Common myeloid progenitor, CD34-positive (primary cell): Measurements from ENCODE around the gene SLC23A1.

Experiments used
- CTCF ChIA-PET: fragments of 350-600 bp; sonication (Branson Sonifier 250); formaldehyde crosslinking; loops from one replicate; lab custom pipeline; 2021; ENCODE audit warnings: antibody characterized with exemption; lab: Charles Lee
- POLR2A ChIA-PET: fragments of 350-600 bp; sonication (Branson Sonifier 250); formaldehyde crosslinking; loops from one replicate; lab custom pipeline; 2021; ENCODE audit warnings: antibody characterized with exemption; lab: Charles Lee
- DNase-seq, 3 donors: peaks; one replicate each; pipeline versions ENCODE4 v3.0.0 to v3.0.0-alpha.2; 2013
- H3K27ac ChIP-seq, 2 experiments: 1 replicate in 1 of 2; 2 replicates in 1 of 2; pipeline ENCODE4 v1.7.0; 2013; ENCODE audit warnings: inconsistent platforms in 2 of 2, low read length in 2 of 2, mild to moderate bottlenecking in 2 of 2, low read depth in 1 of 2, moderate library complexity in 1 of 2; ENCODE audit not compliant: severe bottlenecking in 2 of 2, insufficient read depth in 1 of 2, poor library complexity in 1 of 2
- H3K27me3 ChIP-seq, 5 experiments: replicated peaks in 2 of 5; 1 replicate in 3 of 5; 2 replicates in 2 of 5; pipeline versions ENCODE4 v1.6.1 to v1.7.0; 2013; ENCODE audit warnings: low read length in 4 of 5, mild to moderate bottlenecking in 2 of 5, moderate library complexity in 2 of 5, inconsistent platforms in 1 of 5; ENCODE audit not compliant: insufficient read depth in 5 of 5, control insufficient read depth in 4 of 5
- H3K36me3 ChIP-seq, 4 experiments: 1 replicate in 2 of 4; 2 replicates in 2 of 4; pipeline versions ENCODE4 v1.6.1 to v1.7.0; 2013; ENCODE audit warnings: low read length in 3 of 4, control low read depth in 1 of 4, mild to moderate bottlenecking in 1 of 4; ENCODE audit not compliant: control insufficient read depth in 4 of 4, insufficient read depth in 4 of 4
- H3K4me1 ChIP-seq, 4 experiments: 1 replicate in 3 of 4; 2 replicates in 1 of 4; pipeline versions ENCODE4 v1.6.1 to v1.7.1; 2013; ENCODE audit warnings: low read length in 3 of 4, mild to moderate bottlenecking in 3 of 4, control low read depth in 1 of 4, inconsistent platforms in 1 of 4, moderate library complexity in 1 of 4; ENCODE audit not compliant: control insufficient read depth in 4 of 4, insufficient read depth in 4 of 4; ENCODE audit errors: control extremely low read depth in 1 of 4
- H3K4me3 ChIP-seq, 7 experiments: 1 replicate in 4 of 7; 2 replicates in 3 of 7; pipeline versions ENCODE4 v1.5.1 to v1.7.0; 2013; ENCODE audit warnings: mild to moderate bottlenecking in 7 of 7, low read length in 6 of 7, moderate library complexity in 6 of 7, inconsistent platforms in 2 of 7, low read depth in 2 of 7, control low read depth in 1 of 7; ENCODE audit not compliant: insufficient read depth in 4 of 7, control insufficient read depth in 1 of 7; ENCODE audit errors: extremely low read depth in 1 of 7
- H3K9me3 ChIP-seq, 5 experiments: 1 replicate in 4 of 5; 2 replicates in 1 of 5; pipeline versions ENCODE4 v1.6.1 to v1.7.1; 2013; ENCODE audit warnings: low read length in 4 of 5, mild to moderate bottlenecking in 2 of 5, inconsistent platforms in 1 of 5, low read depth in 1 of 5, moderate library complexity in 1 of 5; ENCODE audit not compliant: control insufficient read depth in 4 of 5, insufficient read depth in 2 of 5; ENCODE audit errors: control extremely low read depth in 1 of 5
- WGBS: methylation state at CpG from one replicate; pipeline ENCODE4 v1.1.5; 2013; ENCODE audit not compliant: insufficient coverage; 5-methylcytosine and 5-hydroxymethylcytosine counted together

Gene SLC23A1

DNA sequence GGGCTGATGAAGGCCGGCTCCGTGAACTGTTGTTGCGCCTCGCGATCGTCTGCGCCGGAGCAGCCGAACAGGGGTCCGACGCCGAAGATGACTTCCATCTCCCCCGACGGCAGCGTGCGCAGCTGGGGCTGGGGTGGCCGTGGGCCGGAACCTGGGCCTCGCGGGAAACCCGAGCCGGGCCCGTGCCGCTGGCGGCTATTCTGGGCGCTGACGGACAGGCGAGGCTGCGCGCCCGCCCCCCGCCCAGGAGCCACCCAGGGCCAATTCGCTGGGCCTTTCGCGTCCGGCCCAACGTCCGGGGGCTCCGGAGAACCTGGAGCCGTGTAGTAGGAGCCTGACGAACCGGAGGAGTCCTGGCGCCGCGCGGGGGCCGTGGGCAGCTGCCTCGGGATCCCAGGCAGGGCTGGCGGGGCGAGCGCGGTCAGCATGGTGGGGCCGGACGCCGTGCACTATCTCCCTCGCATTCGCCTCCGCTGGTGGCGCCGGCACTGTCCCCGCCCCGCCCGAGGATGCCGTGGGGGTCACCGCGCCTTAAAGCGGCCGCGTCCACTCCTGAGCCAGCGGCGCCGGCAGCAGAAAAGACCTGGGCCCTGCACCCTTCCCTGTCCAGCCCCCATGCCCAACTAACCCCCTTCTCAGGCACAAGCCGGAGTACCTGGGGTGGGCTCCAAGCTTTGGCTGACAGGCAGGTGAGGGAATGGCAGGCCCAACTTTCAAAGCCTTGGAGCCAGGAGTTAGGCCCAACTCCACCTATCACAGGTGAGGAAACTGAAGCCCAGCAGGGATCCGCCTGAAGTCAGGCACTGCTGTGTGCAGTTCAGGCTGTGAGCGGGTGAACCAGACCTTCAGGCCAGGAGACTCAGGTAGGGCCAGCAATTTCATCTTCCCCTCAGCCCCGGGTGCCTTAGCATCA is 11.8 kb upstream of the SLC23A1 start, which contains the start of gene PROB1:
PROB1 (minus strand) TSS at position 451 of the 913 bp plus-strand sequence; CDS start at position 428, 23 bp downstream.
- H3K27me3 ChIP-seq: no peaks in the 10 kb centered on the region
- H3K36me3 ChIP-seq: peaks cover 3 to 15% (median 6%) of the 10 kb centered on the region in 4 experiments
- H3K27ac ChIP-seq: peak within 1 kb of the TSS in 1 of 2 experiments; percentile 49
- no peaks in the 10 kb centered on the region for H3K9me3 ChIP-seq
- 76% methylated on average over 71 of the region's 76 CpGs for WGBS
- POLR2A ChIA-PET: interaction anchor here (0.5 kb wide), 1 partner anchor 85 kb away, joined by 5 read pairs; no protein-coding TSS in a partner anchor
- H3K4me1 ChIP-seq: peaks cover 0 to 53% (median 47%) of the 10 kb centered on the region in 4 experiments
- peak within 1 kb of the TSS; percentile 47 to 81 (median 72) for H3K4me3 ChIP-seq
- DNase-seq: no peak
- CTCF ChIA-PET: interaction anchor here (1.1 to 6.0 kb wide), 9 partner anchors 7 to 118 kb away, joined by 3 to 60 read pairs (median 4); partner anchors contain the start of gene SPATA24

GRCh38 chr5:139394123-139394653 is 11.1 kb upstream of the SLC23A1 start:
- H3K27me3 ChIP-seq: no peaks in the 10 kb centered on the region
- peaks cover 0 to 60% (median 55%) of the 10 kb centered on the region in 4 experiments for H3K4me1 ChIP-seq
- H3K4me3 ChIP-seq: peak overlapping the region; percentile 47 to 81 (median 72)
- peaks cover 0 to 15% (median 6%) of the 10 kb centered on the region in 4 experiments for H3K36me3 ChIP-seq
- ChIA-PET CTCF (interaction anchor here (0.6 to 6.0 kb wide), 3 partner anchors 8 to 936 kb away, joined by 3 to 60 read pairs (median 4); partner anchors contain the start of gene SPATA24), POLR2A (interaction anchor here (0.5 kb wide), 1 partner anchor 86 kb away, joined by 5 read pairs; no protein-coding TSS in a partner anchor)
- H3K9me3 ChIP-seq: no peaks in the 10 kb centered on the region
- WGBS: 3% methylated on average over 44 of the region's 62 CpGs
- peak; percentile 66 to 77 (median 72) for DNase-seq
- H3K27ac ChIP-seq: peak overlapping the region in 1 of 2 experiments; percentile 49

- DNase-seq: no peak
- Histone ChIP-seq H3K4me1 (peaks cover 0 to 66% (median 60%) of the 10 kb centered on the region in 4 experiments), H3K27ac (peak overlapping the region in 1 of 2 experiments; percentile 49), H3K9me3 (no peaks in the 10 kb centered on the region), H3K27me3 (no peaks in the 10 kb centered on the region), H3K4me3 (peak overlapping the region; percentile 47 to 81 (median 72)), H3K36me3 (peaks cover 0 to 15% (median 6%) of the 10 kb centered on the region in 4 experiments)
- 6% methylated on average over 47 of the region's 49 CpGs for WGBS
- POLR2A ChIA-PET: no interaction called here
- CTCF ChIA-PET: interaction anchor here (0.6 to 6.0 kb wide), 7 partner anchors 9 to 936 kb away, joined by 3 to 60 read pairs (median 3); partner anchors contain the start of genes PAIP2 and SPATA24
These were observed 10.5 kb upstream of the SLC23A1 start for GRCh38 chr5:139393497-139394122.

DNA sequence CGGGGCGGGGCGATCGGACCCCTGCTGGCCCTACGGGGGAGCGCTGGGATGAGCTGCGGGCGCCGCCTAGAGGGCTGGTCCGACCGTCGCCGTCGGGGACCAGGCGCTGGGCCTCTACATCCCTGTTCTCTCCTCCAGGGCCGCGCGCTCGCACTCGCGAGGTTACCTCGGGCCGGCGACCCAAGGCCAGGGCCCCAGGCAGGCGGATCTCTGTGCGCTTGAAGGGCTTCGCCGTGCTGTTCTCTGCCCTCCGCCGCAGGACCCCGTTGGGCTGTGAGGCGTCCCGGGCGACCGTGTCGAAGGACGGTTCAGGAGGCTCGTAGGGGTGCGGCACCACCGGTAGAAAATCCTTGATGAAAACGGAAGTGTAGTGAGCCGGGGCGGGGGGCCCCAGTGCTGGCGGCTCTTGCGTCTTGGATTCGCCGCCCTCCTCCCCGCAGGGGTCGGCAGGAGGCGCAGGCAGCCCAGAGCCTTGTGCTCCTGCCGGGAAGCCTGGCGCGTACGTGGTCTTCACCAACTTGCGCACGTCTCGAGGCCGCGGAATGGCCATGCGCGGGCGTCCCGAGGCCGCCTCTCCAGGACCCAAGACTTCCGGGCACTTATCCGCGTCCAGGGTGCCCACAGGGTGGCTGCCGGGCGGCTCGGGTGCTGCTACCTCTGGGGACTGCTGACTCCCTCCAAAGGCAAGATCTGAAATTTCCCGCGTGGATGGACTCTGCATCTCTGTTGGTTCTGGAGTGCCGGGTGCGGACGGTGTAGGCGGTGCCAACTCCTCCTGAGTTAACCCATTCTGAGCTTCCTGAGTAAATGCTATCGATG is 9.8 kb upstream of the SLC23A1 start:
- DNase-seq: peak; percentile 91 to 93 (median 92)
- Histone ChIP-seq H3K9me3 (no peaks in the 10 kb centered on the region), H3K4me1 (peaks cover 0 to 73% (median 68%) of the 10 kb centered on the region in 4 experiments), H3K36me3 (peaks cover 0 to 15% (median 6%) of the 10 kb centered on the region in 4 experiments), H3K4me3 (peak overlapping the region; percentile 47 to 81 (median 72)), H3K27ac (peak overlapping the region in 1 of 2 experiments; percentile 95), H3K27me3 (no peaks in the 10 kb centered on the region)
- under 1% methylated on average over 61 of the region's 77 CpGs for WGBS
- POLR2A ChIA-PET: interaction anchor here (0.5 to 1.9 kb wide), 2 partner anchors 10 to 51 kb away, joined by 3 to 6 read pairs; partner anchors contain the start of gene PAIP2
- CTCF ChIA-PET: interaction anchor here (0.7 to 6.0 kb wide), 11 partner anchors 9 to 265 kb away, joined by 3 to 60 read pairs (median 3); partner anchors contain the start of genes PAIP2 and SPATA24

DNA sequence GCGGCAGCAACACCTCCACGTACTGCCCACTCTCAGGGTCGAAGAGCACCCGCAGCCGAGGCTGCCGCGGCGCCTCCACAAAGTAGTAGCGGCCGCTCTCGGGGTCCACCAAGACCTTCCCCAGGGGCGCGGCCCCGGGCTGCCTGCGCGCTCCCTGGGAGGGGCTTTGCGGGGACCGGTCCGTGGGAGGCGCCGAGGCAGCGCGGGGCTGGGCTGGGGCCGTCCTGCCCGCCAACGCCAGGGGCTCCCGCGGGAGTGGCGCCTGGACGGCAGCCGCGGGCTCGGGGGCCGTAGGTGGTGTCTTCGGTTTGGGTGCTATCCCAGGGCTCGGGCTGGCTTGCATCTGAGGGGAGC is 9.2 kb upstream of the SLC23A1 start:
- ChIA-PET POLR2A (interaction anchor here (1.9 kb wide), 1 partner anchor 51 kb away, joined by 6 read pairs; the partner anchor contains the start of gene PAIP2), CTCF (interaction anchor here (1.2 to 6.0 kb wide), 11 partner anchors 10 to 121 kb away, joined by 3 to 60 read pairs (median 3); partner anchors contain the start of genes PAIP2 and SPATA24)
- WGBS: 0% methylated on average over 27 of the region's 36 CpGs
- Histone ChIP-seq H3K9me3 (no peaks in the 10 kb centered on the region), H3K4me3 (peak overlapping the region; percentile 47 to 81 (median 72)), H3K27me3 (no peaks in the 10 kb centered on the region), H3K36me3 (peaks cover 0 to 15% (median 6%) of the 10 kb centered on the region in 4 experiments), H3K4me1 (peaks cover 0 to 79% (median 73%) of the 10 kb centered on the region in 4 experiments), H3K27ac (peak overlapping the region; percentile 58 to 95)
- DNase-seq: no peak
